ENCODE data around the gene SLC25A45.

GRCh38 chr11:65357856-65358356 lies 24.5 kb downstream of the SLC25A45 start:
- no peak for TF ChIP-seq CTCF (conservative IDR thresholded peaks at IDR 0.05)
- TF ChIP-seq ZFX (IDR thresholded peaks at IDR 0.05), result no peak

Measured in C4-2B (cell line).